Measurements from ENCODE around the gene PPP2CA. TPM values are rescaled to one million over a fixed set of nuclear protein-coding genes. Genes with fewer than 3 reads are reported as not detected.

PPP2CA gene
- total and polyA plus RNA-seq, 9 of the 15 experiments (the other 6 are each of a cell fraction or from before 2014, with no cell fraction given), result 23.0 to 257 (median 109) TPM

GRCh38 chr5:134249469-134250379 lies 23.9 kb upstream of the PPP2CA start (continued):
- TF ChIP-seq TOE1 (IDR thresholded peaks at IDR 0.05; ENCODE audit: borderline replicate concordance), result peak; percentile 69; the same call in 1 of the 2 replicates
- TF ChIP-seq TOE1 (CRISPR knock-in tag; IDR thresholded peaks at IDR 0.05; ENCODE audit: borderline replicate concordance, low read depth), result no peak
- no peak for TF ChIP-seq HDGF (IDR thresholded peaks at IDR 0.05)
- no peak for TF ChIP-seq FOXP4 (CRISPR knock-in tag; IDR thresholded peaks at IDR 0.05; ENCODE audit: borderline replicate concordance)
- no peak for TF ChIP-seq NELFE (IDR thresholded peaks at IDR 0.05; ENCODE audit: insufficient read depth, insufficient read length)
- TF ChIP-seq SREBF2 (CRISPR knock-in tag; IDR thresholded peaks at IDR 0.05), result no peak
- TF ChIP-seq DACH1 (IDR thresholded peaks at IDR 0.05; ENCODE audit: partially characterized antibody), result no peak
- no peak for TF ChIP-seq NFIX (CRISPR knock-in tag; IDR thresholded peaks at IDR 0.05; ENCODE audit: low read depth)
- no peak for TF ChIP-seq ATF1 (CRISPR knock-in tag; IDR thresholded peaks at IDR 0.05)
- peak; percentile 64 for TF ChIP-seq ATF1 (tag; IDR thresholded peaks at IDR 0.05)
- peak; percentile 76 for TF ChIP-seq POLR2H (tag; IDR thresholded peaks at IDR 0.05; ENCODE audit: low read depth)
- peak; percentile 93 for TF ChIP-seq SPI1 (IDR thresholded peaks at IDR 0.05; ENCODE audit: borderline replicate concordance, low read depth, low read length)
- no peak for TF ChIP-seq PRDM10 (IDR thresholded peaks at IDR 0.05; ENCODE audit: partially characterized antibody)
- 0 out of 4 replicates have a peak, but pooled peaks of 1 of the 2 experiments have one; percentile 25 for TF ChIP-seq FOXA3 (CRISPR knock-in tag; conservative IDR thresholded peaks at IDR 0.05 in 1 of 2, IDR thresholded peaks at IDR 0.05 in 1 of 2)
- no peak for TF ChIP-seq STAG1 (CRISPR knock-in tag; IDR thresholded peaks at IDR 0.05; ENCODE audit: borderline replicate concordance)
- TF ChIP-seq CHD4 (IDR thresholded peaks at IDR 0.05; ENCODE audit: insufficient read depth, insufficient replicate concordance, low read depth, low read length, poor library complexity, severe bottlenecking), result no peak
- TF ChIP-seq ZNF263 (CRISPR knock-in tag; IDR thresholded peaks at IDR 0.05; ENCODE audit: borderline replicate concordance), result peak; percentile 49; the same call in 1 of the 2 replicates
- TF ChIP-seq ZBTB12 (CRISPR knock-in tag; IDR thresholded peaks at IDR 0.05), result 0 out of 2 replicates have a peak, but pooled peaks have one; percentile 4
- TF ChIP-seq HNRNPK (IDR thresholded peaks at IDR 0.05; ENCODE audit: low read depth, low read length, poor library complexity, severe bottlenecking), result no peak
- no peak for TF ChIP-seq MBD2 (IDR thresholded peaks at IDR 0.05; ENCODE audit: borderline replicate concordance, low read depth)
- TF ChIP-seq ZNF551 (CRISPR knock-in tag; IDR thresholded peaks at IDR 0.05), result no peak

Measured in K562 (cell line).